HEK293 (cell line): ENCODE measurements around the gene ZMYND10.

ENCODE experiments used
- CTCF ChIA-PET: fragments of 350-600 bp; formaldehyde crosslinking; extraction: SDS; loops from one replicate; lab custom pipeline; 2021; ENCODE audit warnings: antibody characterized with exemption; lab: Yijun Ruan, JAX
- POLR2A ChIA-PET: fragments of 300-600 bp; formaldehyde crosslinking; extraction: SDS; loops from one replicate; lab custom pipeline; 2020; ENCODE audit warnings: antibody characterized with exemption, inconsistent platforms; lab: Yijun Ruan, JAX
- H3K27ac ChIP-seq: fragments of 200-500 bp; sonication (Bioruptor generic); 2 replicates; pipeline ENCODE4 v1.5.1; 2014; ENCODE audit warnings: low read depth, low read length, control low read depth, inconsistent platforms; ENCODE audit errors: extremely low read depth
- H3K36me3 ChIP-seq, 2 experiments: fragments of 200-500 bp in 1 of 2; sonication (Bioruptor generic) in 1 of 2; 1 replicate in 1 of 2; 2 replicates in 1 of 2; pipeline ENCODE4 v1.5.1; 2014 to 2017; ENCODE audit warnings: inconsistent platforms in 2 of 2, low read length in 2 of 2; ENCODE audit not compliant: control insufficient read depth in 2 of 2, insufficient read depth in 1 of 2
- H3K4me1 ChIP-seq: fragments of 200-500 bp; sonication (Bioruptor generic); 2 replicates; pipeline ENCODE4 v1.5.1; 2014; ENCODE audit warnings: mild to moderate bottlenecking, low read length, inconsistent platforms; ENCODE audit not compliant: control insufficient read depth, insufficient read depth
- H3K4me3 ChIP-seq: 2 replicates; pipeline ENCODE4 v1.5.1; 2011; ENCODE audit warnings: low read depth, mild to moderate bottlenecking, control low read depth, low read length, moderate library complexity
- H3K9me3 ChIP-seq: fragments of 200-500 bp; sonication (Bioruptor generic); 2 replicates; pipeline ENCODE4 v1.5.1; 2014; ENCODE audit warnings: low read depth, low read length, inconsistent platforms; ENCODE audit not compliant: control insufficient read depth, insufficient read depth
- GLIS1 ChIP-seq: fragments of 450-650 bp; formaldehyde crosslinking; IDR thresholded peaks from 2 replicates; pipeline ENCODE4 v1.5.1; 2016; ENCODE audit warnings: missing biosample characterization, missing genetic modification characterization
- GLIS2 ChIP-seq: fragments of 450-650 bp; formaldehyde crosslinking; IDR thresholded peaks from 2 replicates; pipeline ENCODE4 v1.5.1; 2016; ENCODE audit warnings: missing biosample characterization, missing genetic modification characterization
- KLF10 ChIP-seq: fragments of 450-650 bp; IDR thresholded peaks from 2 replicates; pipeline ENCODE4 v1.5.1; 2018; ENCODE audit warnings: missing biosample characterization, mild to moderate bottlenecking, missing genetic modification characterization
- KLF8 ChIP-seq: fragments of 450-650 bp; formaldehyde crosslinking; IDR thresholded peaks from 2 replicates; pipeline ENCODE4 v1.5.1; 2016; ENCODE audit warnings: missing biosample characterization, missing genetic modification characterization
- KLF9 ChIP-seq: fragments of 450-650 bp; formaldehyde crosslinking; IDR thresholded peaks from 2 replicates; pipeline ENCODE4 v1.5.1; 2016; ENCODE audit warnings: missing biosample characterization, missing genetic modification characterization, low read depth
- TRIM28 ChIP-seq: IDR thresholded peaks from 2 replicates; pipeline ENCODE4 v1.6.1; 2011; ENCODE audit warnings: low read length, control low read depth, borderline replicate concordance
- YY2 ChIP-seq: fragments of 450-650 bp; formaldehyde crosslinking; IDR thresholded peaks from 2 replicates; pipeline ENCODE4 v1.5.1; 2016; ENCODE audit warnings: missing biosample characterization, missing genetic modification characterization
- ZBTB8A ChIP-seq: fragments of 450-650 bp; formaldehyde crosslinking; IDR thresholded peaks from 2 replicates; pipeline ENCODE4 v1.5.1; 2016; ENCODE audit warnings: missing biosample characterization, missing genetic modification characterization
- ZEB2 ChIP-seq: fragments of 450-650 bp; formaldehyde crosslinking; IDR thresholded peaks from 2 replicates; pipeline ENCODE4 v1.5.1; 2016; ENCODE audit warnings: missing biosample characterization, missing genetic modification characterization
- ZNF10 ChIP-seq: fragments of 450-650 bp; formaldehyde crosslinking; IDR thresholded peaks from 2 replicates; pipeline ENCODE4 v1.5.1; 2017; ENCODE audit warnings: missing biosample characterization, missing genetic modification characterization
- ZNF174 ChIP-seq: fragments of 450-650 bp; formaldehyde crosslinking; IDR thresholded peaks from 2 replicates; pipeline ENCODE4 v1.5.0; 2017; ENCODE audit warnings: missing biosample characterization, mild to moderate bottlenecking, missing genetic modification characterization
- ZNF211 ChIP-seq: fragments of 450-650 bp; formaldehyde crosslinking; IDR thresholded peaks from 2 replicates; pipeline ENCODE4 v1.5.1; 2016; ENCODE audit warnings: low read depth, missing biosample characterization, missing genetic modification characterization
- ZNF221 ChIP-seq: fragments of 450-650 bp; formaldehyde crosslinking; IDR thresholded peaks from 2 replicates; pipeline ENCODE4 v1.5.1; 2017; ENCODE audit warnings: missing biosample characterization, missing genetic modification characterization, borderline replicate concordance
- ZNF223 ChIP-seq: fragments of 450-650 bp; formaldehyde crosslinking; IDR thresholded peaks from 2 replicates; pipeline ENCODE4 v1.5.1; 2016; ENCODE audit warnings: missing biosample characterization, missing genetic modification characterization
- ZNF335 ChIP-seq: fragments of 450-650 bp; formaldehyde crosslinking; conservative IDR thresholded peaks from 2 replicates; pipeline ENCODE4 v1.5.1; 2016; ENCODE audit warnings: missing biosample characterization, missing genetic modification characterization
- ZNF341 ChIP-seq: fragments of 450-650 bp; formaldehyde crosslinking; IDR thresholded peaks from 2 replicates; pipeline ENCODE4; 2016; ENCODE audit warnings: low read depth, missing biosample characterization, missing genetic modification characterization
- ZNF37A ChIP-seq: fragments of 450-650 bp; IDR thresholded peaks from 2 replicates; pipeline ENCODE4 v1.5.1; 2018; ENCODE audit warnings: missing biosample characterization, missing genetic modification characterization
- ZNF529 ChIP-seq: fragments of 450-650 bp; formaldehyde crosslinking; IDR thresholded peaks from 2 replicates; pipeline ENCODE4 v1.5.1; 2017; ENCODE audit warnings: missing genetic modification characterization, missing biosample characterization; ENCODE audit not compliant: insufficient replicate concordance
- ZNF585B ChIP-seq: fragments of 450-650 bp; formaldehyde crosslinking; IDR thresholded peaks from 2 replicates; pipeline ENCODE4 v1.5.1; 2016; ENCODE audit warnings: missing biosample characterization, missing genetic modification characterization
- ZNF596 ChIP-seq: fragments of 450-650 bp; IDR thresholded peaks from 2 replicates; pipeline ENCODE4 v1.5.0; 2018; ENCODE audit warnings: missing biosample characterization, mild to moderate bottlenecking, missing genetic modification characterization, moderate library complexity
- ZNF621 ChIP-seq: fragments of 450-650 bp; formaldehyde crosslinking; IDR thresholded peaks from 2 replicates; pipeline ENCODE4 v1.5.1; 2017; ENCODE audit warnings: missing biosample characterization, missing genetic modification characterization
- ZNF658 ChIP-seq: fragments of 450-650 bp; formaldehyde crosslinking; IDR thresholded peaks from 2 replicates; pipeline ENCODE4; 2016; ENCODE audit warnings: missing biosample characterization, missing genetic modification characterization
- ZXDB ChIP-seq: fragments of 450-650 bp; formaldehyde crosslinking; IDR thresholded peaks from 2 replicates; pipeline ENCODE4 v1.5.1; 2016; ENCODE audit warnings: missing biosample characterization, missing genetic modification characterization
- TF ChIP-seq, protein P1 (sequence below): fragments of 450-650 bp; formaldehyde crosslinking; IDR thresholded peaks from 2 replicates; pipeline ENCODE4 v1.5.1; 2017; ENCODE audit warnings: missing biosample characterization, missing genetic modification characterization
- TF ChIP-seq, protein P2 (sequence below): fragments of 450-650 bp; formaldehyde crosslinking; IDR thresholded peaks from 2 replicates; pipeline ENCODE4 v1.5.1; 2016; ENCODE audit warnings: missing biosample characterization, missing genetic modification characterization
- TF ChIP-seq, protein P3 (sequence below): fragments of 450-650 bp; formaldehyde crosslinking; IDR thresholded peaks from 2 replicates; pipeline ENCODE4 v1.5.1; 2016; ENCODE audit warnings: missing biosample characterization, missing genetic modification characterization, low read depth
- TF ChIP-seq, protein P4 (sequence below): fragments of 450-650 bp; formaldehyde crosslinking; optimal IDR thresholded peaks from 2 replicates; pipeline ENCODE3; 2016; ENCODE audit warnings: missing biosample characterization, mild to moderate bottlenecking, missing genetic modification characterization
- TF ChIP-seq, protein P5 (sequence below): fragments of 450-650 bp; formaldehyde crosslinking; IDR thresholded peaks from 2 replicates; pipeline ENCODE4 v1.5.1; 2016; ENCODE audit warnings: missing biosample characterization, missing genetic modification characterization

Gene ZMYND10

DNA sequence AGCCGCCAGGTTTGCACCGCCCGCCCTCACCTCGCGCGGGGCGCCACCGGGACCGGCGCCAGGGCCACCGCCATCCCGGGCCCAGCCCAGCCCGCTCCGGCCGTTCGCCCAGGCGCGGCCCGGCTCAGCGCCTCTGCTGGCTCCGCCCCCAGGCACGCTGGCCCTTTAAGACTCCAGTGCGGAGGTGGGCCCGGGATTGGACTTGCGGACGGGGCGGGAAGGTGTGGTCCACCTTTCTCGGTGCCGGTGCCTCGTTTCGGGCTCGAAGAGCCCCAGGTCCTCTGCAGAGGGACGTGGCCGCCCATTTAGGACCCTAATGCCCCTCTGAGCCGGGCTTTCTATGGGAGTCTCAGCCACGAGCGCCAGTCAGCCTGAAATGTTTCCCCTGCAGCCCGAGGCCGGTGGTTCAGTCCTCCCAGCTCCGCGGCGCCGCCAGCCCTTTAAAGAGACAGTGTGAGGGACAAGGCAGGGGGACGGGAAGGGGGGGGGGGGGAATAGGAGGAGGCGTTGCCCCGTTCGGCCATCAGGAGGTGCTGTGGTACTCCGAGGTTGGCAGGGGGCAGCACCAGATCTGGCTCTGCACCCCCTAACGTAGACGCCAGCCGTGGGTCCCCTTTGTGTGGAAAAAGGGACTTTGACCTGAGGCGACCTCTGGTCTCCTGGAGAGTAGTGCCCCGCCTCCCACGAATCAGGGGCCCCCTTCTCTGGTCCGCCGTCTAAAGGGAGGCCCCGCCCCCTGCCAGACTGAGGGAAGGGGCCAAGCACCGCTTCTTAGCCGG lies 24.0 kb downstream of the ZMYND10 start (continued):
- TF ChIP-seq ZNF10 (tag by site-specific recombination), result no peak

DNA sequence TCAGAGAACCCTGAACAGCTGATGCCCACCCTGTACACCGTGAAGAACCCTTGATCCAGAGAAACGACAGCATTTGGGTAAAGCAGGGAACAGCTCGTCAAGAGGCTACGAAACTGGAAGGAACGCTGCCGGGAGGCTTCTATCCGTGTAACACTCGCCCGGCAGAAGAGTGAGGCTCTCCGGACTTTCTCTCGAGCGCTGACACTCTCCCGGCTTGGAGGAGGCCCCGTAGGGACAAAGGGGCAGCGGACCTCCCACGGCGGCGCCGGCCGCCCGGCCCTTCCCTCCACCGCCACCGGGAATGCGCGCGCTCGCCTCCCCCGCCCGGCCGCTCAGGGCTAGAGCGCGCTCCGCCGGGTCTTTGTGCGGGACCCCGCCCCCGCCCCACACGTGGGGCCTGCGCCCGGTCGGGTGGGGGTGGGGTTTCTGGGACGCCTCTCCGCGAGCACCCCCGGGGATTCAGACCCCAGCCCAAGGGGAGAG lies 24.6 kb downstream of the ZMYND10 start:
- peaks cover 7% of the 10 kb centered on the region; the same call in 1 of the 2 replicates for H3K4me1 ChIP-seq
- peaks cover 0 to 61% of the 10 kb centered on the region in 2 experiments; a peak in 1 of 3 replicates for H3K36me3 ChIP-seq
- no peaks in the 10 kb centered on the region for H3K9me3 ChIP-seq
- ChIA-PET CTCF (interaction anchor here (0.5 to 1.3 kb wide), 8 partner anchors 15 to 1493 kb away, joined by 3 to 7 read pairs (median 3); no protein-coding TSS in a partner anchor), POLR2A (interaction anchor here (0.6 to 3.2 kb wide), 9 partner anchors 10 to 370 kb away, joined by 3 to 17 read pairs (median 5); partner anchors contain the start of genes CYB561D2, HYAL3, NAA80 and NPRL2)
- H3K27ac ChIP-seq, result peak overlapping the region; percentile 95; the same call in 1 of the 2 replicates
- H3K4me3 ChIP-seq, result peak overlapping the region; percentile 62
- TF ChIP-seq ZEB2 (no peak), TRIM28 (no peak), ZXDB (tag by site-specific recombination) (peak; percentile 8; the same call in 1 of the 2 replicates), ZNF585B (no peak), ZNF335 (tag by site-specific recombination) (no peak; the same call in none of the 2 replicates), ZNF658 (no peak), ZNF174 (no peak), KLF8 (peak; percentile 75; the same call in 1 of the 2 replicates), ZNF529 (tag by site-specific recombination) (no peak), KLF10 (tag by site-specific recombination) (0 out of 2 replicates have a peak, but pooled peaks have one; percentile 69), ZNF37A (tag by site-specific recombination) (no peak), KLF9 (tag by site-specific recombination) (peak; percentile 74), ZBTB8A (tag by site-specific recombination) (peak; percentile 1; the same call in 1 of the 2 replicates), YY2 (no peak), ZNF223 (tag by site-specific recombination) (no peak), ZNF621 (tag by site-specific recombination) (no peak), GLIS1 (peak; percentile 88), ZNF221 (tag by site-specific recombination) (no peak), GLIS2 (tag by site-specific recombination) (peak; percentile 67), ZNF211 (tag by site-specific recombination) (no peak), ZNF596 (tag by site-specific recombination) (no peak), ZNF341 (tag by site-specific recombination) (peak; percentile 76)
- TF ChIP-seq, protein P1, sequence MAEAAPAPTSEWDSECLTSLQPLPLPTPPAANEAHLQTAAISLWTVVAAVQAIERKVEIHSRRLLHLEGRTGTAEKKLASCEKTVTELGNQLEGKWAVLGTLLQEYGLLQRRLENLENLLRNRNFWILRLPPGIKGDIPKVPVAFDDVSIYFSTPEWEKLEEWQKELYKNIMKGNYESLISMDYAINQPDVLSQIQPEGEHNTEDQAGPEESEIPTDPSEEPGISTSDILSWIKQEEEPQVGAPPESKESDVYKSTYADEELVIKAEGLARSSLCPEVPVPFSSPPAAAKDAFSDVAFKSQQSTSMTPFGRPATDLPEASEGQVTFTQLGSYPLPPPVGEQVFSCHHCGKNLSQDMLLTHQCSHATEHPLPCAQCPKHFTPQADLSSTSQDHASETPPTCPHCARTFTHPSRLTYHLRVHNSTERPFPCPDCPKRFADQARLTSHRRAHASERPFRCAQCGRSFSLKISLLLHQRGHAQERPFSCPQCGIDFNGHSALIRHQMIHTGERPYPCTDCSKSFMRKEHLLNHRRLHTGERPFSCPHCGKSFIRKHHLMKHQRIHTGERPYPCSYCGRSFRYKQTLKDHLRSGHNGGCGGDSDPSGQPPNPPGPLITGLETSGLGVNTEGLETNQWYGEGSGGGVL (tag by site-specific recombination), result peak; percentile 22; the same call in 1 of the 2 replicates
- TF ChIP-seq, protein P2, sequence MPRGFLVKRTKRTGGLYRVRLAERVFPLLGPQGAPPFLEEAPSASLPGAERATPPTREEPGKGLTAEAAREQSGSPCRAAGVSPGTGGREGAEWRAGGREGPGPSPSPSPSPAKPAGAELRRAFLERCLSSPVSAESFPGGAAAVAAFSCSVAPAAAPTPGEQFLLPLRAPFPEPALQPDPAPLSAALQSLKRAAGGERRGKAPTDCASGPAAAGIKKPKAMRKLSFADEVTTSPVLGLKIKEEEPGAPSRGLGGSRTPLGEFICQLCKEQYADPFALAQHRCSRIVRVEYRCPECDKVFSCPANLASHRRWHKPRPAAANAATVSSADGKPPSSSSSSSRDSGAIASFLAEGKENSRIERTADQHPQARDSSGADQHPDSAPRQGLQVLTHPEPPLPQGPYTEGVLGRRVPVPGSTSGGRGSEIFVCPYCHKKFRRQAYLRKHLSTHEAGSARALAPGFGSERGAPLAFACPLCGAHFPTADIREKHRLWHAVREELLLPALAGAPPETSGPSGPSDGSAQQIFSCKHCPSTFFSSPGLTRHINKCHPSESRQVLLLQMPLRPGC (tag by site-specific recombination), result no peak
- TF ChIP-seq, protein P3, sequence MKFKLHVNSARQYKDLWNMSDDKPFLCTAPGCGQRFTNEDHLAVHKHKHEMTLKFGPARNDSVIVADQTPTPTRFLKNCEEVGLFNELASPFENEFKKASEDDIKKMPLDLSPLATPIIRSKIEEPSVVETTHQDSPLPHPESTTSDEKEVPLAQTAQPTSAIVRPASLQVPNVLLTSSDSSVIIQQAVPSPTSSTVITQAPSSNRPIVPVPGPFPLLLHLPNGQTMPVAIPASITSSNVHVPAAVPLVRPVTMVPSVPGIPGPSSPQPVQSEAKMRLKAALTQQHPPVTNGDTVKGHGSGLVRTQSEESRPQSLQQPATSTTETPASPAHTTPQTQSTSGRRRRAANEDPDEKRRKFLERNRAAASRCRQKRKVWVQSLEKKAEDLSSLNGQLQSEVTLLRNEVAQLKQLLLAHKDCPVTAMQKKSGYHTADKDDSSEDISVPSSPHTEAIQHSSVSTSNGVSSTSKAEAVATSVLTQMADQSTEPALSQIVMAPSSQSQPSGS (tag by site-specific recombination), result no peak
- TF ChIP-seq, protein P4, sequence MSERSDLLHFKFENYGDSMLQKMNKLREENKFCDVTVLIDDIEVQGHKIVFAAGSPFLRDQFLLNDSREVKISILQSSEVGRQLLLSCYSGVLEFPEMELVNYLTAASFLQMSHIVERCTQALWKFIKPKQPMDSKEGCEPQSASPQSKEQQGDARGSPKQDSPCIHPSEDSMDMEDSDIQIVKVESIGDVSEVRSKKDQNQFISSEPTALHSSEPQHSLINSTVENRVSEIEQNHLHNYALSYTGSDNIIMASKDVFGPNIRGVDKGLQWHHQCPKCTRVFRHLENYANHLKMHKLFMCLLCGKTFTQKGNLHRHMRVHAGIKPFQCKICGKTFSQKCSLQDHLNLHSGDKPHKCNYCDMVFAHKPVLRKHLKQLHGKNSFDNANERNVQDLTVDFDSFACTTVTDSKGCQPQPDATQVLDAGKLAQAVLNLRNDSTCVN, result peak; percentile 72
- TF ChIP-seq, protein P5, sequence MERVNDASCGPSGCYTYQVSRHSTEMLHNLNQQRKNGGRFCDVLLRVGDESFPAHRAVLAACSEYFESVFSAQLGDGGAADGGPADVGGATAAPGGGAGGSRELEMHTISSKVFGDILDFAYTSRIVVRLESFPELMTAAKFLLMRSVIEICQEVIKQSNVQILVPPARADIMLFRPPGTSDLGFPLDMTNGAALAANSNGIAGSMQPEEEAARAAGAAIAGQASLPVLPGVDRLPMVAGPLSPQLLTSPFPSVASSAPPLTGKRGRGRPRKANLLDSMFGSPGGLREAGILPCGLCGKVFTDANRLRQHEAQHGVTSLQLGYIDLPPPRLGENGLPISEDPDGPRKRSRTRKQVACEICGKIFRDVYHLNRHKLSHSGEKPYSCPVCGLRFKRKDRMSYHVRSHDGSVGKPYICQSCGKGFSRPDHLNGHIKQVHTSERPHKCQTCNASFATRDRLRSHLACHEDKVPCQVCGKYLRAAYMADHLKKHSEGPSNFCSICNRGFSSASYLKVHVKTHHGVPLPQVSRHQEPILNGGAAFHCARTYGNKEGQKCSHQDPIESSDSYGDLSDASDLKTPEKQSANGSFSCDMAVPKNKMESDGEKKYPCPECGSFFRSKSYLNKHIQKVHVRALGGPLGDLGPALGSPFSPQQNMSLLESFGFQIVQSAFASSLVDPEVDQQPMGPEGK, result peak; percentile 46
